ENCODE data around the gene GRM5. TPM values are rescaled to one million over a fixed set of nuclear protein-coding genes. Genes with fewer than 3 reads are reported as not detected.

GRM5 gene
- total RNA-seq, 1 experiment from 2014 or later: 0.03 TPM

DNA sequence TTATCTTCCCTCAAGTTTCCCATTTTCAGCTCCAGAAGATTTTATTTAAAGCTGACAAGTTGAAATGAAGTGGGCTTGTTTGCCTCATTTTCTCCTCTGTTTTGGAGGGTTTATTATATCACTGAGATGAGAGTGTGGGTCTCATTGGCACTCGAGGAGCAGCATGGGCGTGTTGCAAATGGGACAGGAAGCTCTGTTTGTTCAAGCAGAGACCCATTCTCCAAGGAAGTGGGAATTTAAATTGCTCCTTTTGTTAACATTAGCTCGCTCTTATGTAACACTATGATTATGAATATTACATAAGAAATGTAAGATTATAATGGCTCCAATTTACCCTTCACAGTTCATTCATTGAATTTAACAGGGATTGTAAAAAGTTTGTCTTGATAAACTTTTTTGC is 410.6 kb downstream of the GRM5 start:
- in situ Hi-C loops (cut with HindIII; ENCODE audit: low pct_unique_long_range_greater_than_20kb, low sequenced_read_pairs): no loop called here
- Histone ChIP-seq H3K27me3 (ENCODE audit: control insufficient read depth, insufficient read depth, low read length) (no peaks in the 10 kb centered on the region), H3K4me1 (ENCODE audit: control insufficient read depth, insufficient read depth, low read length) (no peaks in the 10 kb centered on the region), H3K36me3 (ENCODE audit: control insufficient read depth, insufficient read depth, low read length) (no peaks in the 10 kb centered on the region), H3K9me3 (ENCODE audit: control insufficient read depth, insufficient read depth, low read depth, low read length) (no peaks in the 10 kb centered on the region), H3K4me3 (ENCODE audit: low read depth in 2 of 2, low read length in 2 of 2) (no peak overlapping the region), H3K27ac (ENCODE audit: low read length) (no peak overlapping the region)
- ChIA-PET CTCF (no interaction called here), POLR2A (interaction anchor here (0.7 kb wide), 1 partner anchor 391 kb away, joined by 3 read pairs; no protein-coding TSS in a partner anchor)
- no peak for DNase-seq (ENCODE audit: low read depth, low spot score)
- ATAC-seq: no peak
- intact Hi-C loops (cut with micrococcal nuclease; ENCODE audit: unreplicated experiment): no loop called here
- no TSS peak for BruUV-seq (replicated peaks)
- TF ChIP-seq POLR2AphosphoS5 (IDR thresholded peaks at IDR 0.05; ENCODE audit: low read depth, low read length) (no peak), TCF7L2 (IDR thresholded peaks at IDR 0.05; ENCODE audit: low read depth, low read length) (no peak), SIN3A (IDR thresholded peaks at IDR 0.05; ENCODE audit: borderline replicate concordance, insufficient read depth, low read depth, low read length) (no peak)
- TF ChIP-seq, protein P1, sequence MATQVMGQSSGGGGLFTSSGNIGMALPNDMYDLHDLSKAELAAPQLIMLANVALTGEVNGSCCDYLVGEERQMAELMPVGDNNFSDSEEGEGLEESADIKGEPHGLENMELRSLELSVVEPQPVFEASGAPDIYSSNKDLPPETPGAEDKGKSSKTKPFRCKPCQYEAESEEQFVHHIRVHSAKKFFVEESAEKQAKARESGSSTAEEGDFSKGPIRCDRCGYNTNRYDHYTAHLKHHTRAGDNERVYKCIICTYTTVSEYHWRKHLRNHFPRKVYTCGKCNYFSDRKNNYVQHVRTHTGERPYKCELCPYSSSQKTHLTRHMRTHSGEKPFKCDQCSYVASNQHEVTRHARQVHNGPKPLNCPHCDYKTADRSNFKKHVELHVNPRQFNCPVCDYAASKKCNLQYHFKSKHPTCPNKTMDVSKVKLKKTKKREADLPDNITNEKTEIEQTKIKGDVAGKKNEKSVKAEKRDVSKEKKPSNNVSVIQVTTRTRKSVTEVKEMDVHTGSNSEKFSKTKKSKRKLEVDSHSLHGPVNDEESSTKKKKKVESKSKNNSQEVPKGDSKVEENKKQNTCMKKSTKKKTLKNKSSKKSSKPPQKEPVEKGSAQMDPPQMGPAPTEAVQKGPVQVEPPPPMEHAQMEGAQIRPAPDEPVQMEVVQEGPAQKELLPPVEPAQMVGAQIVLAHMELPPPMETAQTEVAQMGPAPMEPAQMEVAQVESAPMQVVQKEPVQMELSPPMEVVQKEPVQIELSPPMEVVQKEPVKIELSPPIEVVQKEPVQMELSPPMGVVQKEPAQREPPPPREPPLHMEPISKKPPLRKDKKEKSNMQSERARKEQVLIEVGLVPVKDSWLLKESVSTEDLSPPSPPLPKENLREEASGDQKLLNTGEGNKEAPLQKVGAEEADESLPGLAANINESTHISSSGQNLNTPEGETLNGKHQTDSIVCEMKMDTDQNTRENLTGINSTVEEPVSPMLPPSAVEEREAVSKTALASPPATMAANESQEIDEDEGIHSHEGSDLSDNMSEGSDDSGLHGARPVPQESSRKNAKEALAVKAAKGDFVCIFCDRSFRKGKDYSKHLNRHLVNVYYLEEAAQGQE (IDR thresholded peaks at IDR 0.05; ENCODE audit: insufficient read depth in 1 of 2, low read depth in 2 of 2, low read length in 1 of 2): no peak
- TF ChIP-seq, protein P2, sequence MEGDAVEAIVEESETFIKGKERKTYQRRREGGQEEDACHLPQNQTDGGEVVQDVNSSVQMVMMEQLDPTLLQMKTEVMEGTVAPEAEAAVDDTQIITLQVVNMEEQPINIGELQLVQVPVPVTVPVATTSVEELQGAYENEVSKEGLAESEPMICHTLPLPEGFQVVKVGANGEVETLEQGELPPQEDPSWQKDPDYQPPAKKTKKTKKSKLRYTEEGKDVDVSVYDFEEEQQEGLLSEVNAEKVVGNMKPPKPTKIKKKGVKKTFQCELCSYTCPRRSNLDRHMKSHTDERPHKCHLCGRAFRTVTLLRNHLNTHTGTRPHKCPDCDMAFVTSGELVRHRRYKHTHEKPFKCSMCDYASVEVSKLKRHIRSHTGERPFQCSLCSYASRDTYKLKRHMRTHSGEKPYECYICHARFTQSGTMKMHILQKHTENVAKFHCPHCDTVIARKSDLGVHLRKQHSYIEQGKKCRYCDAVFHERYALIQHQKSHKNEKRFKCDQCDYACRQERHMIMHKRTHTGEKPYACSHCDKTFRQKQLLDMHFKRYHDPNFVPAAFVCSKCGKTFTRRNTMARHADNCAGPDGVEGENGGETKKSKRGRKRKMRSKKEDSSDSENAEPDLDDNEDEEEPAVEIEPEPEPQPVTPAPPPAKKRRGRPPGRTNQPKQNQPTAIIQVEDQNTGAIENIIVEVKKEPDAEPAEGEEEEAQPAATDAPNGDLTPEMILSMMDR (IDR thresholded peaks at IDR 0.05): no peak

DNA sequence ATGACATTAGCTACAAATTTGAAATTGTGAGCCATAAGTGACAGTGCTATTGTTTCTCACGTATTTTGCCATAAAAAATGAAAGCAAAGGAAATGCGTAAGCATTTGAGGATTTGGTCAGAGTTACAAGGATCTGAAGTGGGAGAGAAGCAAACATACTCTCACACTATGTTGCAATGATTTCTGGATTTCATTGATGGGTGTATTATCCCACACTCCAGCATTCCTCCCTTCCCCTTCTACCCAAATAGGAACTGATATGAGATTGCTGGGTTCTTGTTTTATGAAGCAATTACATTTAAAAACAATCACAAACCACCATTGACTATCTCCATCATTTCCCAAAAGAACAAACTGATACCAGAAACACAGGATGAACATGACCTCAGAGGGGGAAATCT is 414.2 kb downstream of the GRM5 start:
- no peaks in the 10 kb centered on the region for H3K9me3 ChIP-seq (ENCODE audit: control insufficient read depth, insufficient read depth, low read depth, low read length)
- TF ChIP-seq, protein P1 (IDR thresholded peaks at IDR 0.05; ENCODE audit: insufficient read depth in 1 of 2, low read depth in 2 of 2, low read length in 1 of 2): no peak
- TF ChIP-seq TCF7L2 (IDR thresholded peaks at IDR 0.05; ENCODE audit: low read depth, low read length) (no peak), POLR2AphosphoS5 (IDR thresholded peaks at IDR 0.05; ENCODE audit: low read depth, low read length) (no peak), SIN3A (IDR thresholded peaks at IDR 0.05; ENCODE audit: borderline replicate concordance, insufficient read depth, low read depth, low read length) (no peak)
- TF ChIP-seq, protein P2 (IDR thresholded peaks at IDR 0.05): no peak
- H3K27ac ChIP-seq (ENCODE audit: low read length): no peak overlapping the region
- intact Hi-C loops (cut with micrococcal nuclease; ENCODE audit: unreplicated experiment): no loop called here
- H3K4me1 ChIP-seq (ENCODE audit: control insufficient read depth, insufficient read depth, low read length): no peaks in the 10 kb centered on the region
- POLR2A ChIA-PET: no interaction called here
- no TSS peak for BruUV-seq (replicated peaks)
- no peaks in the 10 kb centered on the region for H3K36me3 ChIP-seq (ENCODE audit: control insufficient read depth, insufficient read depth, low read length)
- H3K27me3 ChIP-seq (ENCODE audit: control insufficient read depth, insufficient read depth, low read length): no peaks in the 10 kb centered on the region
- ATAC-seq: no peak
- no peak for DNase-seq (ENCODE audit: low read depth, low spot score)
- CTCF ChIA-PET: no interaction called here
- H3K4me3 ChIP-seq (ENCODE audit: low read depth in 2 of 2, low read length in 2 of 2): no peak overlapping the region
- in situ Hi-C loops (cut with HindIII; ENCODE audit: low pct_unique_long_range_greater_than_20kb, low sequenced_read_pairs): no loop called here

Measured in Panc1 (cell line).